GM18505 (cell line): ENCODE measurements around the gene PITRM1.
A peak's percentile ranks its signal among the peaks of the same experiment; 100 is the strongest.

Experiments used
- ATAC-seq: cut with Tn5 transposase; IDR thresholded peaks from one replicate; pipeline ENCODE4 v1.9.1; 2021; ENCODE audit not compliant: unreplicated experiment
- POLR2A ChIP-seq: IDR thresholded peaks from 4 replicates; pipeline ENCODE4 v1.6.1; 2011; ENCODE audit warnings: borderline replicate concordance; ENCODE audit not compliant: insufficient read depth, insufficient read length; ENCODE audit errors: extremely low read depth

The PITRM1 gene

GRCh38 chr10:3207351-3207750 is 34.8 kb upstream of the PITRM1 start:
- no peak for ATAC-seq
- no peak for TF ChIP-seq POLR2A

GRCh38 chr10:3206511-3207157 is 34.1 kb upstream of the PITRM1 start:
- ATAC-seq = no peak
- no peak for TF ChIP-seq POLR2A

GRCh38 chr10:3203972-3204371 is 31.4 kb upstream of the PITRM1 start:
- no peak for ATAC-seq

GRCh38 chr10:3203016-3203811 is 30.6 kb upstream of the PITRM1 start:
- no peak for ATAC-seq
- no peak for TF ChIP-seq POLR2A

More at GRCh38 chr10:3203972-3204371, 31.4 kb upstream of the PITRM1 start:
- no peak for TF ChIP-seq POLR2A

- ATAC-seq = no peak
- no peak for TF ChIP-seq POLR2A
Measured at GRCh38 chr10:3201796-3202195, 29.2 kb upstream of the PITRM1 start.

- TF ChIP-seq POLR2A = no peak
- no peak for ATAC-seq
Measured at GRCh38 chr10:3199488-3199887, 26.9 kb upstream of the PITRM1 start.

DNA sequence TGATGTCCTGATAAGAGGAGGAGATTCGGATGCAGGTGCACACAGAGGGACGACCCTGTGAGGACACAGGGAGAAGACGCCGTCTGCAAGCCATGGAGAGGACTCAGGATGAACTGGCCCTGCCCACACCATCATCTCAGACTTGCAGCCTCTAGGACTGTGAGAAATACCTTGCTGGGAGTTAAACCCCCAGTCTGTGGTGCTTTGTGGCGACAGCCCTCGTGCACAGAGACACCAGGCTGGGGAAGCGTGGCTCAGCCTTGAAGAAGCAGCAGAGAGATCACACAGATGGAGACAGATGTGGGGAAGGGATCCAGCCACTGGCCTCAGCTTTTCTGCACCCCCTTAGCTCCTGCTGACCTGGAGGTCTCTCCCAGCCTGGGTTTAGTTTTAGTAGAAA is 26.3 kb upstream of the PITRM1 start:
- no peak for ATAC-seq
- no peak for TF ChIP-seq POLR2A

DNA sequence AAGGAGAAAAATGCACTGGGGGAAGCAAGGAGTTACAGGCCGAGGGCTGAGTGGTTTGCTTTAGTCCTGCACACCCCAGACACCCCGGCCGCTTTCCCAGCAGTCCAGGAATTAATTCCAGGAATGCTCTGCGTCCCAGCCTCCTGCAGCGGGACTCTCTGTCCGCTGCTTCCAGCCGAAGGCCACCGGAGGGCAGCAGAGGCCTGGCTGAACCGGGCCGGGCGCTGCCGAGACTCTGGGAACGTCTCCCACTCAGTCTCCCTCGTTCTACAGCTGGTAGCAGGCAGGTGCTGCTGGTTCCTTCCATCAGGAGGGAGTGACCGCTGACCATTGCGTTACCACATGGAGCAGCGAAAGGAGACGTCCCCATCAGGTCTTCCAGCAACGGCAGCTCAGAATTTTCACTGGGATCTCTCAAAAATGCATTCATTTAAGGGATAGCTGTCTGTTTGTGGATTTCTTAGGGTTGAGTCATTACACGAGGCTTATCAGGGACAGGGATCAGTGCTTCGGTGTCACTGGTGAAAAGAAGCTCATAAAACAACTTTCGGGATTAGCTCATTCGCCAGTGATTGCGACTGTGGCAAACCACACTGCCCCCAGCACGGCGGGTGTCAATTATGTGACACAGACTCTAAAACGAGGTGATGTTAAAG is 24.9 kb upstream of the PITRM1 start:
- ATAC-seq = peak; percentile 74
- TF ChIP-seq POLR2A = no peak

- no peak for ATAC-seq
- TF ChIP-seq POLR2A = no peak
Measured at GRCh38 chr10:3196958-3197347, 24.4 kb upstream of the PITRM1 start.

DNA sequence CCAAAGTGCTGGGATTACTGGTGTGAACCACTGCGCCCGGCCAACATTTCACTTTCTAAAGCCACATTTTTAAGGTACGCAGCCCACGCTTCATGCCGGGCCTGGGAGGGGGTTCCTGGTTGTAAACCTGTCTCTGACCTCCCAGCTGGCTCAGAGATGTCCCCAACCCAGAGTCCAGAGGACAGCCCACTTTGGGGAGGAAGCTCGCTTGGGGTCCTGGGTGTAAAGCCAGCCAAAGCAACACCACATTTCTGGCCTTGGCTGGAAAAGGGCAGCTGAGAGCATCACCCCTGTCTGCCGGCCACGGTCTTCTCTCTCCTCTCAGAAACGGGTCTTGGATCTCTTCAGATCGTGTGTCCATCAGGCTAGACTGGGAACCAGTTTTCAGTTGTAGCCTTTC is 23.9 kb upstream of the PITRM1 start:
- ATAC-seq = no peak
- no peak for TF ChIP-seq POLR2A

DNA sequence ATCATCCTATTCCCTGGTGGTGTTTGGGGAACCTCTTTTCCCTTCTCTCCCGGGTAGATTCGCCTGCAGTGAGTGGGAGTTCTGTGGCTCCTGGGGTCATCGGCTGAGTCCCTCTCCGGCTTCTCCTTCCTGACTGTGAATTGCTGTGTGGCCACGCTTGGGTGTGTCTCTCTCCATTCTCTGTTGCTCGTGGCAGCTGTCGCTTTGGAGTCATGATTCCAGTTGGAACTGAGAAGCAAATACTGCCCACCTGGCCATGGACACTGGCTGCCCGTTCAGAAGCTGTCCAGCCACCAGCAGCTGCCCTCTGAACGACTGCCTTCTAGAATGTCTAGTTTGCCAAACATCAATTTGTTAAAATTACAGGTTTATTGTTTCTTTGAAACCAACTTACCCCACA is 23.1 kb upstream of the PITRM1 start:
- TF ChIP-seq POLR2A = no peak
- ATAC-seq = no peak

DNA sequence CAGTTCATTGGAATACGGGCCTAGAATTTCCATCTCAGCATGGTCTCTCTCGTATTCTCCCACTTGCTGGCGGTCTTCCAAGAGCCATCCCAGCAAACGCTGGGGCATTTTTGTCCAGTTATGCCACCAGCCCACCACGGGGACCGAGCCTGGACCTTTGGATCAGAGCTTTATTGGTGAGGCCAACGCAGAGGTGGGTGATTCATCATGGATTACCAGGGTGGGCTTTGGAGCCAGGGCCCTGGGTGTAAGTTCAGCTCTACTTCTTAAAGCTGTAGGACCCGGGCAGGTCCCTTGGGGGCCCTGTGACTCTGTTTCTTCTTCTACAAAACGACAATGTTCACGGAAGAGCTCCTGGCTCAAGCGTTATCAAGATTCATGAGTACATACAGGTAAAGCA is 22.7 kb upstream of the PITRM1 start:
- no peak for ATAC-seq
- TF ChIP-seq POLR2A = no peak

GRCh38 chr10:3194871-3195270 is 22.3 kb upstream of the PITRM1 start:
- TF ChIP-seq POLR2A = no peak
- no peak for ATAC-seq

GRCh38 chr10:3193751-3194150 is 21.2 kb upstream of the PITRM1 start:
- TF ChIP-seq POLR2A = no peak
- no peak for ATAC-seq
